ENCODE measurements around the gene PRL. TPM values are rescaled to one million over a fixed set of nuclear protein-coding genes. Genes with fewer than 3 reads are reported as not detected.

The PRL gene
- total RNA-seq = not detected
- polyA plus RNA-seq = not detected

DNA sequence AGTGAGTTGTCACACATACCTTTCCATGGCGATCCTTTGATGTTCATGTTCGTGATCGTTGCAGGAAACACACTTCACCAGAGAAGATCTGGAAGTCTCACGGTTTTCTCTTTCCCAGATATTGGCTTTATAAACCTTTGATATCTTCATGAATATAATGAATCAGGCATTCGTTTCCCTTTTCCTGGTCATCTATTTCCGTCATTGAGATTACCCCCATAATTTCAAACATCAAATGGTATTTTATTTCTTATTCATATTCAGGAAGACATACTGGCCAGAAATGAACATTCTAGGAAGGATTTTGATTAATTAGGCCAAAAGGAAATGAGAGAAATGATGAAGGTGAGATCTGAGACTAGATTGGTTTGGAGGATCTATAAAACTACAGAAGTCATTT, at the start of gene PRL:
Gene PRL (minus strand): TSS at position 101 of the 400 bp plus-strand sequence. CDS start 54 bp downstream, at position 47.
- no peak for DNase-seq (ENCODE audit: low spot score)
- Histone ChIP-seq H3K9ac (ENCODE audit: low read depth in 1 of 2, low read length in 2 of 2) (no peak within 1 kb of the TSS), H3K27me3 (ENCODE audit: control insufficient read depth in 4 of 4, insufficient read depth in 4 of 4, low read length in 3 of 4) (no peaks in the 10 kb centered on the region), H3K4me1 (ENCODE audit: control insufficient read depth in 4 of 4, insufficient read depth in 4 of 4, low read length in 3 of 4) (no peaks in the 10 kb centered on the region), H3K27ac (ENCODE audit: low read depth in 1 of 2, low read length in 2 of 2) (no peak within 1 kb of the TSS), H3K4me3 (ENCODE audit: low read depth in 1 of 3, low read length in 3 of 3) (no peak within 1 kb of the TSS), H3K36me3 (ENCODE audit: control insufficient read depth in 4 of 4, insufficient read depth in 3 of 4, low read depth in 1 of 4, low read length in 3 of 4) (no peaks in the 10 kb centered on the region), H3K9me3 (ENCODE audit: control insufficient read depth in 4 of 4, low read length in 3 of 4) (no peaks in the 10 kb centered on the region)
- no peak for TF ChIP-seq TAF1 (conservative IDR thresholded peaks at IDR 0.05)
- no peak for TF ChIP-seq EGR1 (IDR thresholded peaks at IDR 0.05; ENCODE audit: low read depth in 2 of 2)
- no peak for TF ChIP-seq CTCF (IDR thresholded peaks at IDR 0.05; ENCODE audit: low read depth, low read length, missing input control)
- TF ChIP-seq RXRA (IDR thresholded peaks at IDR 0.05) = no peak
- no peak for TF ChIP-seq FOXA2 (IDR thresholded peaks at IDR 0.05)
- TF ChIP-seq RAD21 (IDR thresholded peaks at IDR 0.05) = no peak
- 88% methylated on average over 6 of the region's 6 CpGs for WGBS

- 87% methylated on average over 2 of the region's 2 CpGs for WGBS
- TF ChIP-seq CTCF (IDR thresholded peaks at IDR 0.05; ENCODE audit: low read depth, low read length, missing input control) (no peak), MAX (IDR thresholded peaks at IDR 0.05) (no peak), EGR1 (IDR thresholded peaks at IDR 0.05; ENCODE audit: low read depth in 2 of 2) (no peak), RAD21 (IDR thresholded peaks at IDR 0.05) (no peak), SP1 (IDR thresholded peaks at IDR 0.05) (no peak), GABPA (IDR thresholded peaks at IDR 0.05 in 1 of 2, conservative IDR thresholded peaks at IDR 0.05 in 1 of 2) (no peak), FOXA2 (IDR thresholded peaks at IDR 0.05) (no peak), RXRA (IDR thresholded peaks at IDR 0.05) (no peak), JUND (IDR thresholded peaks at IDR 0.05) (no peak), NR2F2 (IDR thresholded peaks at IDR 0.05) (no peak), ATF3 (IDR thresholded peaks at IDR 0.05) (no peak), FOXA1 (IDR thresholded peaks at IDR 0.05) (no peak), REST (IDR thresholded peaks at IDR 0.05) (no peak)
- TF ChIP-seq, protein P1, sequence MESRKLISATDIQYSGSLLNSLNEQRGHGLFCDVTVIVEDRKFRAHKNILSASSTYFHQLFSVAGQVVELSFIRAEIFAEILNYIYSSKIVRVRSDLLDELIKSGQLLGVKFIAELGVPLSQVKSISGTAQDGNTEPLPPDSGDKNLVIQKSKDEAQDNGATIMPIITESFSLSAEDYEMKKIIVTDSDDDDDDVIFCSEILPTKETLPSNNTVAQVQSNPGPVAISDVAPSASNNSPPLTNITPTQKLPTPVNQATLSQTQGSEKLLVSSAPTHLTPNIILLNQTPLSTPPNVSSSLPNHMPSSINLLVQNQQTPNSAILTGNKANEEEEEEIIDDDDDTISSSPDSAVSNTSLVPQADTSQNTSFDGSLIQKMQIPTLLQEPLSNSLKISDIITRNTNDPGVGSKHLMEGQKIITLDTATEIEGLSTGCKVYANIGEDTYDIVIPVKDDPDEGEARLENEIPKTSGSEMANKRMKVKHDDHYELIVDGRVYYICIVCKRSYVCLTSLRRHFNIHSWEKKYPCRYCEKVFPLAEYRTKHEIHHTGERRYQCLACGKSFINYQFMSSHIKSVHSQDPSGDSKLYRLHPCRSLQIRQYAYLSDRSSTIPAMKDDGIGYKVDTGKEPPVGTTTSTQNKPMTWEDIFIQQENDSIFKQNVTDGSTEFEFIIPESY (IDR thresholded peaks at IDR 0.05) = no peak
- Histone ChIP-seq H3K27ac (ENCODE audit: low read depth in 1 of 2, low read length in 2 of 2) (no peak overlapping the region), H3K4me3 (ENCODE audit: low read depth in 1 of 3, low read length in 3 of 3) (no peak overlapping the region), H3K9ac (ENCODE audit: low read depth in 1 of 2, low read length in 2 of 2) (no peak overlapping the region), H3K27me3 (ENCODE audit: control insufficient read depth in 4 of 4, insufficient read depth in 4 of 4, low read length in 3 of 4) (no peaks in the 10 kb centered on the region), H3K9me3 (ENCODE audit: control insufficient read depth in 4 of 4, low read length in 3 of 4) (no peaks in the 10 kb centered on the region), H3K4me1 (ENCODE audit: control insufficient read depth in 4 of 4, insufficient read depth in 4 of 4, low read length in 3 of 4) (no peaks in the 10 kb centered on the region), H3K36me3 (ENCODE audit: control insufficient read depth in 4 of 4, insufficient read depth in 3 of 4, low read depth in 1 of 4, low read length in 3 of 4) (no peaks in the 10 kb centered on the region)
- DNase-seq (ENCODE audit: low spot score) = no peak
Observed at GRCh38 chr6:22343864-22344263, 47.0 kb upstream of the PRL start.

All from liver (tissue), 9 donors.